GM06990 (cell line): ENCODE measurements around the gene GPR22.

ENCODE experiments used
- DNase-seq: peaks from one replicate; pipeline ENCODE4 v3.0.0-alpha.2; 2011; ENCODE audit not compliant: insufficient read length; ENCODE audit errors: extremely low read depth
- H3K27me3 ChIP-seq: replicated peaks from 2 replicates; pipeline ENCODE4 v1.6.0; 2011; ENCODE audit warnings: low read length; ENCODE audit not compliant: control insufficient read depth, insufficient read depth
- H3K36me3 ChIP-seq: 2 replicates; pipeline ENCODE4 v1.5.1; 2011; ENCODE audit warnings: low read length; ENCODE audit not compliant: control insufficient read depth, insufficient read depth
- H3K4me3 ChIP-seq: replicated peaks from 2 replicates; pipeline ENCODE4 v1.5.1; 2011; ENCODE audit warnings: low read depth, mild to moderate bottlenecking, control low read depth, low read length
- CTCF ChIP-seq: IDR thresholded peaks from 2 replicates; pipeline ENCODE4 v1.5.1; 2011; ENCODE audit warnings: low read length, control low read depth, mild to moderate bottlenecking, inconsistent platforms; ENCODE audit not compliant: insufficient read depth, poor library complexity, severe bottlenecking

GPR22 gene

DNA sequence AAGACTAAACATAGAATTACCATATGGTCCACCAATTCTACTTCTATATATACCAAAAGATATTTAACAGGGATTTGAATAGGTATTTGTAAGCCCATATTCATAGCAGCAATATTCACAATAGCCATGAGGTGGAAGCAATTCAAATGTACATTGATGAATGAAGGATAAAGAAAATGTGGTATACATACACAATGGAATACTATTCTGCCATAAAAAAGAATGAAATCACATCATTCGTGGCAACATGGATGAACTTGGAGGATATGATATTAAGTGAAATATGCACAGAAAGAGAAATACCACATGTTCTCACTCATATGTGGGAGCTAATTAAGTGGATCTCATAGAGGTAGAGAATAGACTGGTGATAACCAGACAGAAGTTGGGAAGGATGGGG lies 34.1 kb upstream of the GPR22 start:
- no peaks in the 10 kb centered on the region for H3K27me3 ChIP-seq
- no peaks in the 10 kb centered on the region for H3K36me3 ChIP-seq
- no peak for TF ChIP-seq CTCF
- H3K4me3 ChIP-seq: no peak overlapping the region
- no peak for DNase-seq

DNA sequence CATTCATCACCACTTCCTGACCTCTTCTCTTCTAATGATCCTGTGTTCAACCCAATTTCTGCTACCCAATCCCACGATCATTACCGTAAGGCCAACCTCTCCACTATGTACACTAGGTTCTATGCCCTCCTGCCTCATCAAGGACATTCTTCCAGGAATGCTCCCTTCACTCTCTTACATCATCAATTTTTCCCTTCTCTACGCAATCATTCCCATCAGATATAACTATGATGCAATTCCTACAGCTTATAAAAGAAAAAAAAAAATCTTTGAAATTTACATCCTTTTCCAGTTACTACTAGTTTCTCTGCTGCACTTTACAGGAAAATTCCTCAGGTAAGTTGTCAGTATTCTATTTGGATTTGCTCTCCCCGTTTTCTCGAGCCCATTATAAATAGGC lies 30.8 kb upstream of the GPR22 start:
- Histone ChIP-seq H3K36me3 (no peaks in the 10 kb centered on the region), H3K27me3 (no peaks in the 10 kb centered on the region), H3K4me3 (no peak overlapping the region)
- no peak for TF ChIP-seq CTCF
- DNase-seq: no peak

- Histone ChIP-seq H3K27me3 (no peaks in the 10 kb centered on the region), H3K4me3 (no peak overlapping the region), H3K36me3 (no peaks in the 10 kb centered on the region)
- DNase-seq: no peak
- no peak for TF ChIP-seq CTCF
Observed at GRCh38 chr7:107441581-107442422, 28.1 kb upstream of the GPR22 start.

GRCh38 chr7:107442678-107443077 lies 27.2 kb upstream of the GPR22 start:
- H3K4me3 ChIP-seq: no peak overlapping the region
- H3K36me3 ChIP-seq: no peaks in the 10 kb centered on the region
- DNase-seq: no peak
- no peaks in the 10 kb centered on the region for H3K27me3 ChIP-seq
- TF ChIP-seq CTCF: no peak

GRCh38 chr7:107446531-107446930 lies 23.3 kb upstream of the GPR22 start:
- no peak for DNase-seq
- no peak for TF ChIP-seq CTCF
- Histone ChIP-seq H3K27me3 (no peaks in the 10 kb centered on the region), H3K36me3 (no peaks in the 10 kb centered on the region), H3K4me3 (no peak overlapping the region)
